Measurements from ENCODE around the gene DUSP9.
"Not testable (repeated sequence)": the region's sequence is repeated elsewhere in the genome, so short reads cannot be mapped to it uniquely, and the experiment has no call there.

Gene DUSP9, protein sequence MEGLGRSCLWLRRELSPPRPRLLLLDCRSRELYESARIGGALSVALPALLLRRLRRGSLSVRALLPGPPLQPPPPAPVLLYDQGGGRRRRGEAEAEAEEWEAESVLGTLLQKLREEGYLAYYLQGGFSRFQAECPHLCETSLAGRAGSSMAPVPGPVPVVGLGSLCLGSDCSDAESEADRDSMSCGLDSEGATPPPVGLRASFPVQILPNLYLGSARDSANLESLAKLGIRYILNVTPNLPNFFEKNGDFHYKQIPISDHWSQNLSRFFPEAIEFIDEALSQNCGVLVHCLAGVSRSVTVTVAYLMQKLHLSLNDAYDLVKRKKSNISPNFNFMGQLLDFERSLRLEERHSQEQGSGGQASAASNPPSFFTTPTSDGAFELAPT

DNA sequence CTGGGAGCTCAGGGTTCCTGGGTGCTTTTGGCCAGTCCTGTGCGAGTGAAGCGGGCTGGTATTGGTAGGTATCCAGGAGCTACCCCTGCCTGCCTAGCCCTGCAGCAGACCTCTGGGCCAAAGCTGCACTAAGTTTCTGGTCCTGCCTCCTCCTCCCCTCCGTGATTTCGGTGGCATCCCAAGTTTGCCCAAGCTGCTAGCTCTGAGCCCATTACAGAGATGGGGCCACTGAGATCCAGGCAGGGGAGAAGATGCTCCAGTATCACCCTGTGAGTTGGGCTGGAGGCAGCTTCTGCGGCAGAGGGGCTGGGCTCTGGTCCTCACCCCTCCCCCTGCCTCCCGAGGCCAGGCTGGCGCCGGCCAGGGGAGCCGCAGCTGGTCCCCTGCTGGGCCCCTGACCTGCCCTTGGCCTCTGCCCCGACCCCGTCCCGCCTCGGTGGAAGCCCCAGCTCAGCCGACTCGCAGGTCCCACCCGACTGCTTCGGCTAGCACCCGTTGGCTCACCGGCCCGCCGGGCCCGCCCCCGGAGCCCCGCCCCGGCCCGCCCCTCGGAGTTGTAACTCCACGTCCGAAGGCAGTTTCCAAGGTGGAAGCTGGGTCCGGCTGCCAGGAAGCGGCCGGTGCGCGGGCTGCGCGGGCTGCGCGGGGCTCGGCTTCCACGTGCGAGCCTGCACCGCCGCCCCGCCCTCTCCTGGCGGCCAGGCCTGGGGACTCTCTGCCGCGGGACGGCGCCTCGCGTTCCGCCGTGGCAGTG lies at the start of gene DUSP9:
Gene DUSP9, plus strand, starts transcription at position 584 of the 754 bp plus-strand sequence. CDS start 751 bp downstream, outside the sequence.
- DNase-seq = peak; percentile 7

DNA sequence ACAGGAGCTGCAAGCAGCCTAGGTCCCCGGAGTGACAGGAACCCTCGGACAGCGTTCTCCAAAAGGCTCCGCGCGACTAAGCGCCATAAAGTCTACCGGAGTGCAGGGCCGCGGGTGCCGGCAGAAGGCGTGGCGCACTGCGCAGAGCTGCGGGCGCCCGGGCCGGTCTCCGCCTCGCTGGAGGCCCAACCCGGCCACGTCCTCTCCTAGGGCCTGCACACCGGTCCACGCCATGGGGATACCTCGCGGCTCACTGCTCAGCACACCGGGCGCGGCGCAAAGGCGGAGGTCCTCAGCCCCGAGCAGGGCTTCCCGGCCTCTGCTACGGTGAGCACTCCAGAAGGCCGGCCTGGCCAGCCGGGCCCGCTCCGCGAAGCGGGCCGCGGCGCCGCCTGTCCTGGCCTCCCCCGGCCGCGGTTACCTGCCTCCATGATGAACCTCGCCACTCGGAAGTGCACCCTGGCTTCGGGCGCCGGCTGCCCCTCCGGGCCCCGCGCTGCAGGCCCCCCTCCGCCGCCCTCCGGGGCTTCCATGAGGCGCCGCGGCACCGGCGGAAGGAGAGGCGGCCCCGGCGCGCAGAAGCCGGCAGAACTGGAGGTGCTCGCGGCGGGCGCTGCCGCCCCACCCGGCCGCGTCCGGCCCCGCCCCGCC lies 48.3 kb upstream of the DUSP9 start, which contains the start of gene CCNQ:
Gene CCNQ, minus strand, starts transcription at position 599 of the 651 bp plus-strand sequence. Its CDS starts 66 bp downstream, at position 533.
- peak; percentile 3 for DNase-seq

DNA sequence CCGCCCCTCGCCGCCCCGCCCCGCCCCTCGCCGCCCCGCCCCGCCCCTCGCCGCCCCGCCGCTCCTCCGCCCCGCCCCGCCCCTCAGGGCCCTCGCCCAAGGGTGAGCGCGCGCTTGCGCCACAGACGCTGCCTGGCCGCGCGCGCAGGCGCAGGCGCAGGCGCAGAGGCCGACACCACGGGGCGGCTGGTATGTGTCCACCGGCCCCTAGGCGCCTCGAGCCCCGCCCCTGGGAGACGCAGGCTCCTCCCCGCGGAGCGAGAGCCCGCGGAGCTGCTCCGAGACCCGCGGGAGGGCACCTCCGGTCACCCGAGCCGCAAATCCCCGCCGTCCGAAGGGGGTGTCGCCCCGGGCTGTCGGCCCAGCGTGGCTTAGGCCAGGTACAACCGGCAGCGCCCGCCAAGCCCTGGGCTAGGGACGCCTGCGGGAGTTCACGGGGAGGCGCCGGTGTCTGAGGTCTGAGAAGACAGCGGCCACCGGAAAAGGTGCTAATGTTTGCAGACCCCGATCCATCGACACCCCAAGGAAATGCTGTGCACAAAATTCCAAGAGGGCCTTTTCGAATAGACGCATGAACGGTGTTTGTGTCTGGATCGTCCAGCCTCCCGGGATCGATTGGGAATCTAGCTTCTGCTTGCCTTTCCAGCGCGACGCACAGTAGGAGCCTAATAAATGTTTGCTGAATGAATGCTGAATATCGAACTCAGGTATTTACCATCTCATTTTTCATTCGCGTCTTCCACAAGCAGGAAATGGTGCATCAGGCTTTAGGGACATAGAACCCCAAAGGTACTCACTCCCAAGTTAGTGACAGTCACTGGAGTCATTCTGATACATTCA lies 47.6 kb upstream of the DUSP9 start:
- DNase-seq = peak; percentile 87

DNA sequence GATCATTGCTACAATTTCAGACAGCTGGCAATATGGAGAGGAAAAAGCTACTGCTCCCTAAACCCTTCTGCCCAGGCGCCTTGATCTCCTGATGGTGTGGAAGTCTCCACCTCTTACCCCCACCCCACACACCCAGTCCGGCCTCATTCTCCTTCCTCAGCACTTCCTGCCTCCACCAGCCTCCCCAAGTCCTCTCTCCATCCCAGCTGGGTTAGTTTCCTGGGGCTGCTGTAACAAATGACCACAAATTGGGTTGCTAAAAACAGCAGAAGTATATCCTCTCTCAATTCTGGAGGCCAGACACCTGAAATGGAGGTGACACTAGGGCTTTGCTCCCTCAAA lies 47.0 kb upstream of the DUSP9 start:
- DNase-seq = no peak

DNA sequence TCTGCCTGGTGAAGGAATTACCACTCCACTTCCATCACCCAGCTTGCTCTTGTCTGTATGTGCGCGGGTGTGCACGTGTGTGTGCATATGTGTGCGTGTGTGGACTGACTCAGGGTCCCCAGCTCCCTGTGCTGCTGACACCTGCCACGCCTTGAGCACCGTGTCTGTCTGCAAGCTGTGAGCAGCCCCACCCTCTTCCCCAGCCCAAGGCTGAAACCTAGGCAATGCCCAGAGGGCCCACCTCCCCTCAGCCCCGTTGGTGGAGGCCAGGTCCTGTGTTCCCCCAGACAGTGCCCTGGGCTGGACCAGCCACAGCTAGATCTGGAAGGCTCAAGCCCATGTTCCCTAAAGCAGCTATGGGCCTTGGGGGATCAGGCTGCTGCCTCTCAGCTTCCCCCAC lies 46.1 kb upstream of the DUSP9 start:
- no peak for DNase-seq

DNA sequence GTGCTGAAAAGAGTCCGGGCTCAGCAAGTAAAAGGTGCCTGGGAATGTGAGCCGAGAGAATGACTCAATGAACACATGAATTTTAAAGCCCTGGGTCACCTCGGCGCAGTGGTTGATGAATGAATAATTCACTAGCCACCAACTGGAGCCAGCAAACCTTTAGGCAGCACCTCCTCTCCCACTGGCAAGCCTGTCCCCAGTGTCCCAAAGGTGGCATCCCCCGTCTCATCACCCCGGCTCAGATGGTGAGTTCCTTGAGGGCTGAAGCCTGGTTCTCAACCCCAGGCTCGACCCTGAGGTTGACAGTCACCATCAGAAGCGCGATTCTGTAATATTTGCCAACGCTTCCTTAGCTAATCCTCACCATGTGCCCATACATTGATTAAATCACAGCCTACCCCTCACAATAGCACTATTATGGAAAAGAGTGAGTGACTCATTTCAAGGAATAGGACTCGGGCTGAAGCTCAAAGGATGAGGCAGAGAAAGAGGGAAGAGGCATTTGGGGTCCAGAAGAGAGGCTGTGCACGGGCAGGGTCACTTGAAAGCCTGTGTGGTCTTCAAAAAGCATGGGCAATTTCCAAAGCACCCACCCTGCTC lies 45.4 kb upstream of the DUSP9 start:
- no peak for DNase-seq

DNA sequence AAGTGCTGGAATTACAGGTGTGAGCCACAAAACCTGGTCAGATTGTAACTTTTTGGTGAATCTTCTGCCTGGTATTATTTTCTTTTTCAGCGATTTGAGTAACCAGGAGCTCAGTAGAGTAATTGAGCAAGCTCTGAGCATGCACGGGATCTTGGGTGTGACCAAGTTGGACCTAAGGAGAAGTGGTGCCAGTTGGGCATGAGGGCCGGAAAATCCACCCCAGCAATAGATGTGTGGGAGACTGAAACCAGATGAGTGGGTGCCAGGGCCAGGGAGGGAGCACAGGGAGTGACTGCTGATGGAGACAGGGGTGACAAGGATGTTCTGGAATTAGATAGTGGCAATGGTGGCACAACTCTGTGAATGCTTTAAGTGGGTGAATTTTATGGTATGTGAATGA lies 44.4 kb upstream of the DUSP9 start:
- DNase-seq = no peak

DNA sequence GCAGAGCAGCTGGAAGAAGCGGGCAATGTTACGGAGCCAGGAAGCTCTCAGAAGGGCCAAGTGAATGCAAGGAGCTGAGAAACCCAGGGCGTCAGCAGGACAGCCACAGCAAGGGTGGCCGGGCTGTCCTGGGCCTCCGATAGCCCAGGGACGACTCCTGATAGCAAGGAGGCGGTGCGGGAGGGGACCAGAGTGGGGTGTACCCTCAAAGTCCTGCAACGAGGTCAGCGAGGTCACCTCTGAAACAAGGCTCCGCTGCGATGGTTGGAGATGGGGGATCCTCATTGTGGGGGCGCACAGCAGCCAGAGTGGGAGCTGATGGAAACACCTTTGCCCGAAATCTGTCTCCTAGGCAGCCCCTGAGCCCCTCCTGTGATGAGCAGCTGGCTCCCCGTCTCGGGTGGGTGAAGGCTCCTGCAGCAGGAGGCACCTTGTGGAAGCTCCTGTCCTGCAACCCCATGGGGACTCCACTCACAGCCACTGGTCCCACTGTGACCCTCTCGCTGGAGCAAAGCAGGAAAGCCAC lies 43.8 kb upstream of the DUSP9 start:
- no peak for DNase-seq

DNA sequence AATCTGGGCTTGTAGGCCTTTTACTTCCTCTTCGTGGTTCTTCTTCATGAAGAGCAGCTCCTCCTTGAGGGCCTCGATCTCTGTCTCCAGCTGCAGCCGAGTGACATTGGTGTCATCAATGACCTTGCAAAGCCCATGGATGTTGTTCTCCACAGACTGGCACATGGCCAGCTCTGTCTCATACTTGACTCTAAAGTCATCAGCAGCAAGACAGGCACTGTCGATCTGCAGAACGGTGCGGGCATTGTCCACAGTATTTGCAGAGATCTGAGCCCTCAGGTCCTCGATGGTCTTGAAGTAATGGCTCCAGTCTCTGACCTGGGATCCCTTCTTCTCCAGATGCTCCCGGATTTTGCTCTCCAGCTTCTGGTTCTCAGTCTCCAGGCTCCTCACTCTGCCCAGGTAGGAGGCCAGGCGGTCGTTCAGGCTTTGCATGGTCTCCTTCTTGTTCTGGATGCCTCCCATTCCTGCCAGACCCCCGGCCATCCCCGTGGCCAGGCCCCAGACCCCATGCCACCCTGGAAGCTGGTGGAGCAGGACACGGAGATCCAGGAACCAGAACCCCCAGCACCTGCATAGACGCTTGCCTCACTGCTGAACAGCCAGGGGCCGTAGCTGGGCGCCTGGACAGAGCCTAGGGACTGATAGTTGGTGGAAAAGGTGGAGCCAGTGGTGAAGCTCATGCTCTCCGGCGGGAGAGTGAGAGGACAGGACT lies 42.2 kb upstream of the DUSP9 start:
- DNase-seq = not testable (repeated sequence)

DNA sequence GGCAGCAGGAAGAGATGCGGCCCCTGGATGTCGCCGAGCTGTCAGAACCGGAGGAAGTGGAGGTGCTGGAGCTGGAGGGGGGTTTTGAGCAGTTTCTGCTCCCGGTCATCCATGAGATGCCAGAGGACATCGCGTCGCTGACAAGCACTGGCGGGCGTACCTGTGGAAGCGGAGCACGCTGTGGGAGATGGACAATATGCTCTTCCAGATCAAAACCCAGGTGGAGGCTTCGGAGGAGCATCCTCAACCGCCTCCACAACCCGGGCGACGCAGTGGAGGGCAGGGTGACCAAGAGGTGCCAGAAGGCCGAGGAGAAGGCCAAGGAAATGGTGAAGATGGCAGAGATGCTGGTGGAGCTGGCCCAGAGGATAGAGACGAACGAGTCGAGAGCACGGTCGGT lies 40.5 kb upstream of the DUSP9 start:
- DNase-seq = no peak

DNA sequence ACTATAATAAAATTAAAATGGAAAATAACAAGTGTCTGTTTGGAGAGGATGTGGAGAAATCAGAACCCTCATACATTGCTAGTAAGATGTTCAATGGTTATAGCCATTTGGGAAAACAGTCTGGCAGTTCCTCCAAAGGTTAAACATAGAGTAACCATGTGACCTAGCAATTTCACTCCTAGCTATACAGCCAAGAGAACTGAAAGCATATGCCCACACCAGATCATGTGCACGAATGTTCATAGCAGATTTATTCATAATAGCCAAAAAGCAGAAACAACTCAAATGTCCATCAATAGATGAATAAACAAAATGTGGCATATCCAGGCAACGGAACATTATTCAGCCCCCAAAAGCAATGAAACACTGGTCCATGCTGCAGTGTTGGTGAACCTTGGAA lies 38.6 kb upstream of the DUSP9 start:
- no peak for DNase-seq

DNA sequence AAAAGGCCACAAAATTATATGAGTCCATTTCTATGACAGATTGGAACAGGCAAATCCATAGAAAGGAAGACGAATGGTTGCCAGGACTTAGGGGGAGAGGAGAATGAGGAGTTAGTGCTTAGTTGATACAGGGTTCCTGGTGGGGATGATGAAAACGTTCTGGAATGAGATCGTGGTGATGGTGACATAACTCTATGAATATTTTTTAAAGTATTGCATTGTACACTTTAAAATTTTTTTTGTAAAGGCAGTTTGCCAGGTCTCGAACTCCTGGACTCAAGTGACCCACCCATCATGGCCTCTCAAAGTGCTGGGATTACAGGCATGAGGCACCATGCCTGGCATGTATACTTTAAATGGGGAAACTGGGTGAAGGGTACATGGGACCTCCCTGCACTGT lies 38.2 kb upstream of the DUSP9 start:
- DNase-seq = peak; percentile 16

DNA sequence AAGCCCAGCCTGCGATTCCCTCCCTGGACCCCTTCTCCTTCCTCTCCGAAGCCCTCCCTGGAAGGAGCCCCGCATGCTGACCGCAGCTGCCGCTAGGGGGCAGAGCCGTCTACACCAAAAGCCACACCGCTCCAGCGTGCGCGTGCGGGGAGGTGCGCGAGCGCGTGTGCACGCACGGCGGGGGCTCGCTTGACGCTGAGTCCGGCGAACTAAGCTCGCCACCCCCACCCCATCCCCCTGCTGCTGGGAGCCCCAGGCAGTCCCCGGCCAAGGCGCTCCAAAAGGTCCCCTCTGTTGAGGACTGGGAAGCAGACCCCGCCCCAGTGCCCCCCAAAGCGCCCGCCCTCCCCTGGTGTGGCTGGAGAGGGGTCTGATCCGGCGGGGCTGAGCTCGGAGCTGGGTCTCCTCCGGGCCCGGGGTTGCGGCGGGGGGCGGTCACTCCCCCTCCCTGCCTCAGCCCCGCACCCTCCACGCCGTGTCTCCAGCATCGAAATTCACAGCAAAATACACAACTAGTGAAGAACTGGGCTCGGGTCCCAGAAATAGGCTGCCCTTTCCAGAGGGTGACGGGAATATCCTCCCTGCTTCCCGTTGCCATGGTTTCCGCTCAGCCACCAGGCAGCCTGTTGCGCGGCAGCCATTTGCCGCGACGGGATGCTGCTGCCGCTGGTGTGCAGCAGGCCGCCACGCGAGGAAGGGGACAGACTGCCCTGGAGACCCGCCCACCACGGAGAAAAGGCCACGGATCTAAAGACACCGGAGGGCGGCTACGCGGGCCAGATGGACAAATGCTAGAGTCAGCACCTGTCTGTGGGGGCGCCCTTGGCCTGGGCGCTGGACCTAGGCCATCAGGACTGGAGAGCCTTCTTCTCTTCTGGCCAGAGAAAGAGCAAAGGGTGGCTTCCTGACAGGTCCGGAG lies 36.8 kb upstream of the DUSP9 start:
- peak; percentile 71 for DNase-seq

DNA sequence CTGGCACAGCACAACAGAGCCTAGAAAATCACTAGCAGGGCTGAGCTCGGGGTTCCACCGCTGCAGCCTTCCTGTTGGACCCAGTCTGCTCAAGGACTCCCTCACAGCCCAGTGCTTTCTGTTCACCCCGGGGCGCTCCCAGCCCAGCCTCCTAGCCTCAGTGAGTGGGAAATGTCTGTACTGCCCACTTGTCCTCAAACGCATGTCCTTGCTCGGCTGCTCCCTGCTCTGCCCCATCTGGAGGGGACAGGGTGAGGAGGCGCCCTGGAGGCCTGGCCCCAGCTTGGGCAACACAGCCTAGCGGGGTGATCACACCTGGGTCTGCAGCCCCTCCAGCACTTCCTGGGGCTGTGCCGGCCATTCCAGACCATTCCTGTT lies 36.2 kb upstream of the DUSP9 start:
- DNase-seq = no peak

DNA sequence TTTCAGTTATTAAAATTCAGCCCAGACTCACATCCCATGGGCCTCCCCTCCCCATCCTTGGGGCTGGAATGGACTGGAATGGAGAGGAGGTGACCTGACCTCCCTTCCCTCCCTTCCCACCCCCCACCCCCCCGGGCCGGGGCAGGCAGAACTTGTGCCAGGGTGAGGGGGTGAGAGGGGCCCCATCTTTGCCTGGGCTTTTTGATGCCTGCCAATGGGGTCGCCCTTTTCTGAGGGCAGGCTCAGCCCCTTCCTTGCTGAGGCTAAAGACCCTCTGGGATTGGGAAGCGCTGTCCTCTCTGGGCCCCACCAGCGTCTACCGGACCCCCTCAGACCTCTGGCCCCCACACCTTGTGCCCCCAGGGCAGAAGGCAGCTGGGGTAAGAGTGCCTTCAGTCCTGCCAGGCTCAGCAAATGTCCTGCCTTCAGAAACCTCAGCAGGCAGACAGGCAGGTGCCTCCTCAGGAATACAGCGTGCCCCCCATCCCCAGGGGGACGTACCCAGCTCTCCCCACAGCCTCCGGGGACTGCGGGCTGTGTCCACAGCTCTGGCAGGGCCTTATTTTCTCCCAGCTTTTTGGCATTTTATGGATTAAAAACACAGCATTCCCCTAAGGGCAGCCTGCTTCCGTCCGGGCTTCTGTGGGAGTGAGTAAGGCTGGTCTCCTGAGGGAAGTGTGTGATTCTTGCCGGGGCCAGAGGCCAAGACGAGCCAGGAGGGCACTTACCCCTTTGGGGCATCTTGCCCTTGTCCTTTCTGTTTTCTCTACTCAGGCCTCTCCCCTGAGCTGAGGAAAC lies 35.5 kb upstream of the DUSP9 start:
- DNase-seq = no peak

DNA sequence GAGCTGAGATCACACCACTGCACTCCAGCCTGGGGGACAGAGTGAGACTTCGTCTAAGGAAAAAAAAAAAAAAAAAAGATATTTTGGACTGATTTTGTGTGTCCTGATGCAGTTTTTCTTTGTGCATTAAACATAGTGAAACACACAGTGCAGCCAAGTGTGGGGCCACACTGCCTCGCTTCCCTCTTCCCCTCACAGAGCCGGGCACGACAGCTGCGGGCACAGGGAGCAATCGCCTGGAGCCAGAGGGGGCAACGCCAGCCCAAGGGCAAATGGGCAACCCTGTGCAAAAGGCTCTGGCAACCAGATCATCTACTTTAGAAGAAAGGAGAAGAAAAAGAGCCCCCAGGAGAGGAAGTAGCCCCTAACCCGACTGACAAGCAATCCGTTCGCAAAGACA lies 34.6 kb upstream of the DUSP9 start:
- DNase-seq = no peak

DNA sequence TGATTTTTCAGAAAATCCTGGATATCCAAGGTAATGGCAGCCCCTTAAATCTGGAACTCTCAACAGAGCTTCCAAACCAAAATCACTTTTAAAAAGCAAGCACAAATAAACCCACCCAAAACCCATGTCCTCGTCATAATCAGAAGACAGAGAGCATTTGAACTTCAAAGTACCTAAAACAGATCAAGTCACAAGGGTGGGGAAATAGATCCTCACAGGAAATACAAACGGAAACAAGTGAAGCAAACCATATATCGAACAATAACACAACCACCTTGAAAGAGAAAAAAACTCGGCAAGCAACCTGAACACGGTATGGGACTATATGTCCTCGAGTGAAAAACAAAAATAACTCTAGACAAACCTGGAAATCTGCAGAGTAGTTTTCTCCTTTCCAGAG lies 32.2 kb upstream of the DUSP9 start:
- no peak for DNase-seq

DNA sequence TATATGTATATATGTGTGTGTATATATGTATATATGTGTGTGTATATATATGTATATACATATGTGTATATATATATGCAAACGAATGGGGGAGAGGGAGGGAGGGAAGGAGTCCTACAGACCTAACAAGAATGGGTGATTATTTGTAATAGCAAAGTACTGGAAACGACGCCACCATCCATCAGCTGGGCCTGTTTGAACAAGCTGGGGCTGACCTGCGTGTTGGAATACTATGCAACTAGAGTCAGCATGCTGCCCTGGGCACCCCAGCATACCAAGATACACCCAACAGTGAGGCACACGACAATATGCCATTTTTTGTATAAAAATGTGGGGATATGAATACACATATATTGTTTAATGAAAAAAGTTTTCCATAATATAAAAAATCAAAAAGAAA lies 26.4 kb upstream of the DUSP9 start:
- DNase-seq = no peak

DNA sequence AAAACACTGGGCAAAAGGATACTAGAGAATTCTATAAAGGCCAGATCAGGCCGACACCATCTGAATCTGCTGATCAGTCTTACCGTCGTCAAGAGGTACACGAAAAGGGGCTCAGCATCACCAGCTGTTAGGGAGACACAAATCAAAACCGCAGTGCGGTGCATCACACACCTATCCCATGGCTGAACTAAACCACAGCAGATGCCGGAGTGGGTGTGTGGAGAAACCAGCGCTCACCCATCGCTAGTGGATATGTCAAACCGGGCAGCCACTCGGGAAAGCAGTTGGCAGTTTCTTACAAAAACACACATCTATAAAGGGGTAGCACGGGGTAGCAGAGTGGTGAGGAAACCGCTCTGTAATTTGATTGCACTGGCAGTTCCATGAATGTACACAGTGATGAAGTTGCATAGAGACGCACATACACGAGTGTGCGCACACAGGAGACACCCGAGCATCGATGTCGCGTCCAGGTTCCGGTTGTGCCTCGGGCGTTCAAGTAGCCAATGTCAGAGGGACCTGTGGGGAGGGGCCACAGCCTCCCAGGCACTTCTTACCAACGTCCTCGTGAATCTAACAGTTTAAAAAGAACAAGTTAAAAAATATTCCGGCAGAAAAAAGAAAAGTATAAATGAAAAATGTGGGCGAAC lies 24.9 kb upstream of the DUSP9 start:
- DNase-seq = no peak

Measured in fibroblast of skin of right quadriceps (primary cell).